H9 (cell line): Measurements from ENCODE around the gene ZNF776. TPM values are rescaled to one million over a fixed set of nuclear protein-coding genes. Genes with fewer than 3 reads are reported as not detected.

Experiments used
- DNase-seq: peaks from one replicate; pipeline ENCODE4 v3.0.0-alpha.2; 2017
- H2AFZ ChIP-seq: one replicate; pipeline ENCODE4 v1.6.1; 2013; ENCODE audit warnings: mild to moderate bottlenecking, low read length, control low read depth, moderate library complexity
- H2AK5ac ChIP-seq: 2 replicates; pipeline ENCODE4 v1.6.1; 2013; ENCODE audit warnings: low read length, control low read depth, mixed read lengths; ENCODE audit not compliant: insufficient read length
- H2BK120ac ChIP-seq: one replicate; pipeline ENCODE4 v1.6.1; 2013; ENCODE audit warnings: low read depth, mild to moderate bottlenecking, low read length, control low read depth, inconsistent platforms; ENCODE audit not compliant: poor library complexity, severe bottlenecking
- H2BK12ac ChIP-seq: 2 replicates; pipeline ENCODE4 v1.6.1; 2013; ENCODE audit warnings: low read length, control low read depth, mixed read lengths, low read depth; ENCODE audit not compliant: insufficient read length
- H2BK15ac ChIP-seq: 2 replicates; pipeline ENCODE4 v1.6.1; 2013; ENCODE audit warnings: low read depth, low read length, control low read depth
- H2BK20ac ChIP-seq: one replicate; pipeline ENCODE4 v1.6.1; 2013; ENCODE audit warnings: low read depth, mild to moderate bottlenecking, low read length, control low read depth, inconsistent platforms; ENCODE audit not compliant: poor library complexity, severe bottlenecking
- H2BK5ac ChIP-seq: 2 replicates; pipeline ENCODE4 v1.6.1; 2013; ENCODE audit warnings: low read length, control low read depth, mixed read lengths; ENCODE audit not compliant: insufficient read length
- H3K14ac ChIP-seq: 2 replicates; pipeline ENCODE4 v1.6.1; 2013; ENCODE audit warnings: low read length, control low read depth; ENCODE audit not compliant: insufficient read depth
- H3K18ac ChIP-seq: 2 replicates; pipeline ENCODE4 v1.6.1; 2013; ENCODE audit warnings: low read depth, mild to moderate bottlenecking, mixed read lengths, low read length, control low read depth; ENCODE audit not compliant: insufficient read length
- H3K23ac ChIP-seq: 2 replicates; pipeline ENCODE4 v1.6.1; 2013; ENCODE audit warnings: low read length, control low read depth, mixed read lengths, low read depth; ENCODE audit not compliant: insufficient read length
- H3K23me2 ChIP-seq: 2 replicates; pipeline ENCODE4 v1.6.1; 2013; ENCODE audit warnings: low read depth, mild to moderate bottlenecking, mixed read lengths, low read length, control low read depth; ENCODE audit not compliant: insufficient read length, poor library complexity, severe bottlenecking
- H3K27ac ChIP-seq: 2 replicates; pipeline ENCODE4 v1.5.1; 2013; ENCODE audit warnings: low read length, control low read depth, mixed read lengths, low read depth; ENCODE audit not compliant: insufficient read length
- H3K27me3 ChIP-seq: 2 replicates; pipeline ENCODE4 v1.6.1; 2013; ENCODE audit warnings: low read length, control low read depth, inconsistent platforms; ENCODE audit not compliant: insufficient read depth
- H3K4ac ChIP-seq: 2 replicates; pipeline ENCODE4 v1.6.1; 2013; ENCODE audit warnings: low read depth, mild to moderate bottlenecking, control low read depth, inconsistent platforms, low read length, moderate library complexity
- H3K4me1 ChIP-seq: 2 replicates; pipeline ENCODE4 v1.6.1; 2013; ENCODE audit warnings: low read length, control low read depth, inconsistent platforms; ENCODE audit not compliant: insufficient read depth
- H3K4me2 ChIP-seq: 2 replicates; pipeline ENCODE4 v1.6.1; 2013; ENCODE audit warnings: low read length, control low read depth, mixed read lengths; ENCODE audit not compliant: insufficient read length, insufficient read depth
- H3K56ac ChIP-seq: 2 replicates; pipeline ENCODE4 v1.6.1; 2013; ENCODE audit warnings: low read depth, mild to moderate bottlenecking, mixed read lengths, low read length, control low read depth; ENCODE audit not compliant: insufficient read length
- H3K79me1 ChIP-seq: 2 replicates; pipeline ENCODE4 v1.6.1; 2013; ENCODE audit warnings: low read depth, mild to moderate bottlenecking, moderate library complexity, low read length, control low read depth, inconsistent platforms; ENCODE audit not compliant: insufficient read depth, poor library complexity, severe bottlenecking
- H3K79me2 ChIP-seq: 2 replicates; pipeline ENCODE4 v1.6.1; 2013; ENCODE audit warnings: low read length, control low read depth, inconsistent platforms; ENCODE audit not compliant: insufficient read depth
- H3K9ac ChIP-seq: 2 replicates; pipeline ENCODE4 v1.6.1; 2013; ENCODE audit warnings: low read length, control low read depth, mixed read lengths; ENCODE audit not compliant: insufficient read length; ENCODE audit errors: extremely low read depth
- H3K9me3 ChIP-seq: one replicate; pipeline ENCODE4 v1.6.1; 2013; ENCODE audit warnings: low read depth, low read length, inconsistent platforms; ENCODE audit not compliant: control insufficient read depth
- H3T11ph ChIP-seq: one replicate; pipeline ENCODE4 v1.6.1; 2013; ENCODE audit warnings: mild to moderate bottlenecking, low read length, control low read depth, inconsistent platforms
- H4K20me1 ChIP-seq: one replicate; pipeline ENCODE4 v1.6.1; 2013; ENCODE audit not compliant: control insufficient read depth, insufficient read length, insufficient read depth
- H4K5ac ChIP-seq: 2 replicates; pipeline ENCODE4 v1.6.1; 2013; ENCODE audit warnings: low read depth, mild to moderate bottlenecking, mixed read lengths, low read length, control low read depth; ENCODE audit not compliant: insufficient read length
- H4K8ac ChIP-seq: replicated peaks from 2 replicates; pipeline ENCODE4 v1.6.1; 2013; ENCODE audit warnings: low read length, control low read depth, mixed read lengths, low read depth; ENCODE audit not compliant: insufficient read length
- H4K91ac ChIP-seq: 2 replicates; pipeline ENCODE4 v1.6.1; 2013; ENCODE audit warnings: low read depth, mild to moderate bottlenecking, moderate library complexity, mixed read lengths, low read length, control low read depth; ENCODE audit not compliant: insufficient read length
- H3K27ac Mint-ChIP-seq, 3 experiments: 2 replicates in 2 of 3; 3 replicates in 1 of 3; pipeline ENCODE4 v1.8.0; 2020 to 2021; ENCODE audit warnings: mixed read lengths in 3 of 3, mild to moderate bottlenecking in 1 of 3, moderate library complexity in 1 of 3
- H3K27me3 Mint-ChIP-seq: 2 replicates; pipeline ENCODE4 v1.8.0; 2021; ENCODE audit warnings: low read depth, mild to moderate bottlenecking, moderate library complexity, mixed read lengths
- H3K36me3 Mint-ChIP-seq, 3 experiments: 2 replicates in 2 of 3; 3 replicates in 1 of 3; pipeline ENCODE4 v1.8.0; 2020 to 2021; ENCODE audit warnings: low read depth in 3 of 3, mixed read lengths in 3 of 3; ENCODE audit not compliant: insufficient read depth in 1 of 3
- H3K4me1 Mint-ChIP-seq, 2 experiments: 2 replicates each; pipeline ENCODE4 v1.8.0; 2020; ENCODE audit warnings: mixed read lengths in 2 of 2
- H3K4me3 Mint-ChIP-seq, 2 experiments: 2 replicates in 1 of 2; 3 replicates in 1 of 2; pipeline ENCODE4 v1.8.0; 2020 to 2021; ENCODE audit warnings: mild to moderate bottlenecking in 2 of 2, mixed read lengths in 2 of 2, moderate library complexity in 1 of 2
- H3K9me3 Mint-ChIP-seq, 2 experiments: 2 replicates in 1 of 2; 3 replicates in 1 of 2; pipeline ENCODE4 v1.8.0; 2020; ENCODE audit warnings: mild to moderate bottlenecking in 2 of 2, mixed read lengths in 2 of 2, moderate library complexity in 1 of 2
- CTCF ChIP-seq: fragments of 200-600 bp; sonication (generic); conservative IDR thresholded peaks from 3 replicates; pipeline ENCODE4 v1.8.0; 2021; ENCODE audit warnings: antibody characterized with exemption, mild to moderate bottlenecking
- WGBS: extraction: QIAGEN DNeasy Blood & Tissue Kit; methylation state at CpG from one replicate; pipeline ENCODE4 v1.1.7; 2013; ENCODE audit warnings: missing lambda C conversion rate, low lambda C conversion rate, mixed read lengths; ENCODE audit not compliant: insufficient read length; ENCODE audit errors: extremely low coverage; 5-methylcytosine and 5-hydroxymethylcytosine counted together
- total RNA-seq: library from RNA; stranded (reverse); gene quantifications from 2 replicates; pipeline ENCODE4 v1.2.1, GENCODE V29; 2021

Gene ZNF776
- total RNA-seq, 1 experiment from 2014 or later: 19.7 TPM

GRCh38 chr19:57776764-57777296, 30.2 kb downstream of the ZNF776 start:
- Histone ChIP-seq H3K27me3 (no peaks in the 10 kb centered on the region), H3T11ph (no peak overlapping the region), H3K18ac (no peak overlapping the region), H2AK5ac (no peak overlapping the region), H4K8ac (no peak overlapping the region), H3K4me2 (no peak overlapping the region), H3K27ac (no peak overlapping the region), H2BK12ac (no peak overlapping the region), H2BK15ac (no peak overlapping the region), H4K91ac (no peak overlapping the region), H4K20me1 (no peaks in the 10 kb centered on the region), H3K4me1 (no peaks in the 10 kb centered on the region), H3K79me2 (peaks cover 21% of the 10 kb centered on the region; the same call in 1 of the 2 replicates), H3K4ac (no peak overlapping the region), H3K23me2 (no peaks in the 10 kb centered on the region), H2AFZ (no peak overlapping the region), H2BK20ac (no peak overlapping the region), H4K5ac (no peak overlapping the region), H3K23ac (no peak overlapping the region), H3K56ac (no peak overlapping the region), H3K9ac (no peak overlapping the region), H2BK5ac (no peak overlapping the region), H3K14ac (no peak overlapping the region), H3K79me1 (no peaks in the 10 kb centered on the region), H2BK120ac (no peak overlapping the region), H3K9me3 (no peaks in the 10 kb centered on the region)
- H3K27me3 Mint-ChIP-seq: no peaks in the 10 kb centered on the region
- H3K27ac Mint-ChIP-seq: no peak overlapping the region
- peaks cover 0 to 4% of the 10 kb centered on the region in 2 experiments; a peak in 2 of 5 replicates for H3K9me3 Mint-ChIP-seq
- H3K36me3 Mint-ChIP-seq: peaks cover 62 to 78% (median 66%) of the 10 kb centered on the region in 3 experiments
- H3K4me1 Mint-ChIP-seq: no peaks in the 10 kb centered on the region; a peak in 1 of 4 replicates
- H3K4me3 Mint-ChIP-seq: no peak overlapping the region; a peak in 1 of 5 replicates
- no CpG with 5 or more reads among the region's 6 CpGs for WGBS
- TF ChIP-seq CTCF: no peak
- no peak for DNase-seq
